ENCODE data around the gene MALAT1. TPM values are rescaled to one million over a fixed set of nuclear protein-coding genes. Genes with fewer than 3 reads are reported as not detected.

Gene MALAT1
- total and polyA plus RNA-seq, 2 of the 13 experiments (the other 11 are each of a cell fraction or from before 2014, with no cell fraction given) = 143 to 1,237 TPM

DNA sequence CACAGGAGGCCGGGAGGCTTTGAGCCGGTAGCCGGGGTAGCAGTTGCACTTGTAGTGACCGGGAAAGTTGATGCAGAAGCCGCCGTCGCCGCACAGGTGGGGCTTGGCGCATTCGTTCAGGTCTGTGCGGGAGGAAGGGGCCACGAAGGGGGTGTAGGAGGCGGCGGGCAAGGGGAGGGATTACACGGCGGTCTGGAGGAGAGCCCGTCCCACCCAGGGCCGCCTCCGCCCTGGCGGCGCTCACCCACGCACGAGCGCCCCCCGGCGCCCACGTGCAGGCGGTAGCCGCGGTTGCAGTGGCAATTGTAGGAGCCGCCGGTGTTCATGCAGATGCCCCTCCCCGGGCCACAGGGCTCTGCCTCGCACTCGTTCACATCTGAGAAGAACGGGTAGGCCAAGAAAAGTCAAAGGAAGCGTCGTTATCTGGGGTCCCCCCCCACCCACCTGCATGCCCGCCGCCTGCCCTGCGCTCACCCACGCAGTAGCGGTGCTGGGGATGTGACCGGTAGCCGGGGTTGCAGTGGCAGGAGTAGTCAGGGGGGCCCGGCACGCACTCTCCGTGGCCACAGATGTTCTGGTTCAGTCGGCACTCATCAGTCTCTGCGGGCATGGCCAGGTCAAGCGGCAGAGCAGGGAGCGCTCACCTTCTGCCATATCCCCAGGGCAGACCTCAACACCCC lies 48.7 kb downstream of the MALAT1 start:
- intact Hi-C loops (cut with micrococcal nuclease; ENCODE audit: unreplicated experiment) = no loop called here
- WGBS (ENCODE audit: low lambda C conversion rate) = 96% methylated on average over 33 of the region's 52 CpGs
- BruUV-seq (replicated peaks) = no TSS peak

GRCh38 chr11:65548395-65548794 lies 49.5 kb downstream of the MALAT1 start:
- intact Hi-C loops (cut with micrococcal nuclease; ENCODE audit: unreplicated experiment) (no loop called here), in situ Hi-C loops (cut with HindIII; ENCODE audit: extremely low pct_ligation_motif_present, low pct_unique_long_range_greater_than_20kb) (no loop called here)
- H3K9me3 ChIP-seq (ENCODE audit: low read length) = no peaks in the 10 kb centered on the region
- BruUV-seq (replicated peaks) = no TSS peak
- ATAC-seq = no peak
- no peak overlapping the region for H3K4me2 ChIP-seq (ENCODE audit: low read depth, low read length)
- 88% methylated on average over 3 of the region's 3 CpGs for WGBS (ENCODE audit: low lambda C conversion rate)
- no peak overlapping the region for H3K4me3 ChIP-seq (replicated peaks in 1 of 3; ENCODE audit: insufficient read depth in 1 of 3, low read depth in 2 of 3, low read length in 3 of 3)
- peaks cover 7% of the 10 kb centered on the region; the same call in 1 of the 2 replicates for H4K20me1 ChIP-seq (ENCODE audit: insufficient read depth, low read length)
- no peak for TF ChIP-seq ZNF605 (CRISPR knock-in tag; IDR thresholded peaks at IDR 0.05)
- no peak for TF ChIP-seq ZEB1 (IDR thresholded peaks at IDR 0.05; ENCODE audit: insufficient replicate concordance, low read depth)
- TF ChIP-seq ZNF703 (CRISPR knock-in tag; IDR thresholded peaks at IDR 0.05; ENCODE audit: borderline replicate concordance) = no peak
- TF ChIP-seq ZNF740 (CRISPR knock-in tag; IDR thresholded peaks at IDR 0.05) = no peak
- no peak for TF ChIP-seq AKAP8 (CRISPR knock-in tag; IDR thresholded peaks at IDR 0.05)
- DNase-seq (ENCODE audit: low spot score) = no peak
- H3K27me3 ChIP-seq (ENCODE audit: control insufficient read depth in 1 of 2, insufficient read depth in 2 of 2, low read length in 2 of 2) = no peaks in the 10 kb centered on the region
- no peak overlapping the region for H2AFZ ChIP-seq (ENCODE audit: low read length)
- no peak overlapping the region for H3K9ac ChIP-seq (ENCODE audit: insufficient read depth, low read depth, low read length)
- H3K79me2 ChIP-seq (ENCODE audit: insufficient read depth, low read length) = no peaks in the 10 kb centered on the region
- POLR2A ChIA-PET = no interaction called here
- H3K4me1 ChIP-seq (ENCODE audit: insufficient read depth, low read length) = peaks cover 42% of the 10 kb centered on the region
- peaks cover 4 to 11% of the 10 kb centered on the region in 2 experiments; a peak in 1 of 5 replicates for H3K36me3 ChIP-seq (replicated peaks in 1 of 2; ENCODE audit: control insufficient read depth in 1 of 2, insufficient read depth in 2 of 2, low read length in 2 of 2)
- CTCF ChIA-PET (ENCODE audit: low intra/inter-chr PET ratio, low total read pairs) = no interaction called here
- no peak for FAIRE-seq
- no peak overlapping the region for H3K27ac ChIP-seq (ENCODE audit: extremely low read length, insufficient read depth, low read length)

More for the DNA sequence above, 48.7 kb downstream of the MALAT1 start:
- peak; percentile 50; the same call in 1 of the 2 replicates for TF ChIP-seq RBFOX2 (IDR thresholded peaks at IDR 0.05; ENCODE audit: low read depth, low read length)
- TF ChIP-seq MXI1 (IDR thresholded peaks at IDR 0.05; ENCODE audit: borderline replicate concordance, low read depth, low read length) = no peak
- DNase-seq (ENCODE audit: low spot score) (no peak), ATAC-seq (no peak), FAIRE-seq (no peak)
- Histone ChIP-seq H3K27me3 (ENCODE audit: control insufficient read depth in 1 of 2, insufficient read depth in 2 of 2, low read length in 2 of 2) (no peaks in the 10 kb centered on the region), H3K4me1 (ENCODE audit: insufficient read depth, low read length) (peaks cover 38% of the 10 kb centered on the region), H3K9ac (ENCODE audit: insufficient read depth, low read depth, low read length) (no peak overlapping the region), H3K4me3 (replicated peaks in 1 of 3; ENCODE audit: insufficient read depth in 1 of 3, low read depth in 2 of 3, low read length in 3 of 3) (no peak overlapping the region), H4K20me1 (ENCODE audit: insufficient read depth, low read length) (peaks cover 7% of the 10 kb centered on the region; the same call in 1 of the 2 replicates), H3K9me3 (ENCODE audit: low read length) (no peaks in the 10 kb centered on the region), H3K27ac (ENCODE audit: extremely low read length, insufficient read depth, low read length) (no peak overlapping the region), H3K79me2 (ENCODE audit: insufficient read depth, low read length) (no peaks in the 10 kb centered on the region), H2AFZ (ENCODE audit: low read length) (no peak overlapping the region), H3K36me3 (replicated peaks in 1 of 2; ENCODE audit: control insufficient read depth in 1 of 2, insufficient read depth in 2 of 2, low read length in 2 of 2) (peaks cover 4 to 11% of the 10 kb centered on the region in 2 experiments; a peak in 1 of 5 replicates), H3K4me2 (ENCODE audit: low read depth, low read length) (no peak overlapping the region)
- in situ Hi-C loops (cut with HindIII; ENCODE audit: extremely low pct_ligation_motif_present, low pct_unique_long_range_greater_than_20kb) = no loop called here
- CTCF ChIA-PET (ENCODE audit: low intra/inter-chr PET ratio, low total read pairs) = no interaction called here
- POLR2A ChIA-PET = interaction anchor here (1.3 kb wide), 1 partner anchor 23 kb away, joined by 7 read pairs; the partner anchor contains the start of gene ZNRD2

All from HepG2 (cell line).